CD14-positive monocyte (primary cell): ENCODE measurements around the gene ELOVL1. TPM values are rescaled to one million over a fixed set of nuclear protein-coding genes. Genes with fewer than 3 reads are reported as not detected.

ENCODE experiments used
- DNase-seq, 3 donors: peaks; one replicate each; pipeline ENCODE4 v3.0.0-alpha.2; 2011 to 2022
- H2AFZ ChIP-seq: 2 replicates; pipeline ENCODE4 v1.6.0; 2012; ENCODE audit warnings: mild to moderate bottlenecking, low read depth, low read length, inconsistent platforms; ENCODE audit not compliant: insufficient read depth, poor library complexity, severe bottlenecking
- H3K27ac ChIP-seq, 2 donors: 1 replicate in 1 of 2; 2 replicates in 1 of 2; pipeline ENCODE4 v1.5.1; 2012 to 2013; ENCODE audit warnings: low read length in 2 of 2, control low read depth in 1 of 2, inconsistent platforms in 1 of 2, low read depth in 1 of 2, mild to moderate bottlenecking in 1 of 2
- H3K27me3 ChIP-seq, 2 donors: one replicate each; pipeline versions ENCODE4 v1.6.0 to v1.6.1; 2011 to 2013; ENCODE audit warnings: low read length in 2 of 2; ENCODE audit not compliant: control insufficient read depth in 2 of 2, insufficient read depth in 2 of 2
- H3K36me3 ChIP-seq, 2 donors: replicated peaks in 1 of 2; 1 replicate in 1 of 2; 2 replicates in 1 of 2; pipeline versions ENCODE4 v1.5.1 to v1.6.1; 2012 to 2013; ENCODE audit warnings: low read length in 2 of 2, control low read depth in 1 of 2, inconsistent platforms in 1 of 2, mild to moderate bottlenecking in 1 of 2; ENCODE audit not compliant: insufficient read depth in 2 of 2, control insufficient read depth in 1 of 2
- H3K4me1 ChIP-seq, 2 donors: 1 replicate in 1 of 2; 2 replicates in 1 of 2; pipeline versions ENCODE4 v1.5.1 to v1.6.1; 2012 to 2013; ENCODE audit warnings: low read length in 2 of 2, control low read depth in 1 of 2, inconsistent platforms in 1 of 2, mild to moderate bottlenecking in 1 of 2, moderate library complexity in 1 of 2; ENCODE audit not compliant: insufficient read depth in 2 of 2, control insufficient read depth in 1 of 2
- H3K4me2 ChIP-seq: replicated peaks from 2 replicates; pipeline ENCODE3; 2012; ENCODE audit warnings: low read length, moderate library complexity, mild to moderate bottlenecking; ENCODE audit not compliant: poor library complexity, severe bottlenecking; ENCODE audit errors: extremely low read depth
- H3K4me3 ChIP-seq, 3 experiments: fragments of 200-600 bp in 1 of 3; sonication (generic) in 1 of 3; replicated peaks in 1 of 3; 1 replicate in 2 of 3; 2 replicates in 1 of 3; pipeline ENCODE4 v1.5.1; 2011 to 2013; ENCODE audit warnings: low read length in 3 of 3, mild to moderate bottlenecking in 3 of 3, control low read depth in 2 of 3, low read depth in 2 of 3, inconsistent platforms in 1 of 3, moderate library complexity in 1 of 3
- H3K79me2 ChIP-seq: 2 replicates; pipeline ENCODE4 v1.6.0; 2012; ENCODE audit warnings: mild to moderate bottlenecking, control low read depth, inconsistent platforms, low read length, moderate library complexity; ENCODE audit not compliant: insufficient read depth
- H3K9ac ChIP-seq: 2 replicates; pipeline ENCODE4 v1.6.0; 2017; ENCODE audit warnings: low read length, mild to moderate bottlenecking; ENCODE audit not compliant: insufficient read depth, poor library complexity, severe bottlenecking
- H3K9me3 ChIP-seq, 2 donors: replicated peaks in 1 of 2; 1 replicate in 1 of 2; 2 replicates in 1 of 2; pipeline versions ENCODE4 v1.5.1 to v1.6.1; 2012 to 2013; ENCODE audit warnings: low read length in 2 of 2, control low read depth in 1 of 2; ENCODE audit not compliant: control insufficient read depth in 1 of 2, insufficient read depth in 1 of 2
- H4K20me1 ChIP-seq: 2 replicates; pipeline ENCODE4 v1.6.0; 2012; ENCODE audit warnings: mild to moderate bottlenecking, low read length, control low read depth, moderate library complexity; ENCODE audit not compliant: insufficient read depth
- H3K27ac Mint-ChIP-seq, 7 donors: one replicate each; pipeline ENCODE4 v1.8.0; 2020; ENCODE audit warnings: mild to moderate bottlenecking in 7 of 7, mixed read lengths in 7 of 7, moderate library complexity in 6 of 7, inconsistent platforms in 2 of 7
- H3K27me3 Mint-ChIP-seq, 3 donors: one replicate each; pipeline ENCODE4 v1.8.0; 2021 to 2022; ENCODE audit warnings: low read depth in 3 of 3, mild to moderate bottlenecking in 3 of 3, mixed read lengths in 3 of 3, moderate library complexity in 3 of 3, inconsistent platforms in 1 of 3
- H3K36me3 Mint-ChIP-seq, 2 donors: one replicate each; pipeline ENCODE4 v1.8.0; 2020; ENCODE audit warnings: mixed read lengths in 2 of 2, inconsistent platforms in 1 of 2, mild to moderate bottlenecking in 1 of 2
- H3K4me1 Mint-ChIP-seq: one replicate; pipeline ENCODE4 v1.8.0; 2020; ENCODE audit warnings: mild to moderate bottlenecking, mixed read lengths
- H3K4me3 Mint-ChIP-seq, 2 donors: one replicate each; pipeline ENCODE4 v1.8.0; 2020; ENCODE audit warnings: mild to moderate bottlenecking in 2 of 2, mixed read lengths in 2 of 2, moderate library complexity in 1 of 2
- H3K9me3 Mint-ChIP-seq, 7 donors: one replicate each; pipeline ENCODE4 v1.8.0; 2020 to 2022; ENCODE audit warnings: mixed read lengths in 7 of 7, mild to moderate bottlenecking in 6 of 7, moderate library complexity in 6 of 7, inconsistent platforms in 2 of 7
- CTCF ChIP-seq: fragments of 200-600 bp; IDR thresholded peaks from one replicate; pipeline ENCODE4 v1.8.0; 2022; ENCODE audit warnings: antibody characterized with exemption, mild to moderate bottlenecking
- WGBS: methylation state at CpG from one replicate; pipeline ENCODE4 v1.1.5; 2013; ENCODE audit warnings: missing lambda C conversion rate; ENCODE audit not compliant: insufficient coverage; 5-methylcytosine and 5-hydroxymethylcytosine counted together
- intact Hi-C, 2 donors: fragments of 100-400 bp; cut with micrococcal nuclease; formaldehyde crosslinking; loops; one replicate each; pipeline versions ENCODE4 v1.15.0 to v1.15.1; 2023
- polyA plus RNA-seq, 3 donors: library from polyadenylated mRNA; depleted of rRNA in 1 of 3; unstranded in 2 of 3; stranded (reverse) in 1 of 3; fragments of 300-500 nt in 2 of 3; fragments of >200 nt in 1 of 3; fragmentation: Illumina TruSeq in 2 of 3; gene quantifications; 1 replicate in 2 of 3; 2 replicates in 1 of 3; pipeline ENCODE4 v1.2.3, GENCODE V29; 2012 to 2021

Gene ELOVL1
- polyA plus RNA-seq, 3 donors: 135 to 151 (median 148) TPM

GRCh38 chr1:43352881-43353280, 14.9 kb downstream of the ELOVL1 start:
- WGBS: 8% methylated on average over 1 of the region's 3 CpGs
- H4K20me1 ChIP-seq: no peaks in the 10 kb centered on the region
- intact Hi-C loops: loop anchor here in 1 of 2 donors (5.0 kb wide), 1 partner anchor 34 kb away; the partner anchor contains the start of genes MED8 and SZT2
- H3K9me3 ChIP-seq: no peaks in the 10 kb centered on the region
- no peaks in the 10 kb centered on the region for H3K27me3 ChIP-seq
- no peaks in the 10 kb centered on the region for H3K79me2 ChIP-seq
- Mint-ChIP-seq H3K9me3 (no peaks in the 10 kb centered on the region), H3K4me1 (peaks cover 21% of the 10 kb centered on the region), H3K4me3 (no peak overlapping the region), H3K36me3 (peaks cover 4 to 7% of the 10 kb centered on the region in 2 donors), H3K27me3 (peaks cover 0 to 5% (median 2%) of the 10 kb centered on the region in 3 donors), H3K27ac (peak overlapping the region in 3 of 7 donors; percentile 2 to 49 (median 35))
- H3K9ac ChIP-seq: no peak overlapping the region
- H3K4me2 ChIP-seq: no peak overlapping the region
- no peak for DNase-seq
- H3K4me1 ChIP-seq: peaks cover 4 to 6% of the 10 kb centered on the region in 2 donors
- H2AFZ ChIP-seq: no peak overlapping the region
- no peaks in the 10 kb centered on the region for H3K36me3 ChIP-seq
- H3K27ac ChIP-seq: no peak overlapping the region
- TF ChIP-seq CTCF: no peak
- H3K4me3 ChIP-seq: no peak overlapping the region

GRCh38 chr1:43352351-43352705, 15.5 kb downstream of the ELOVL1 start:
- no peaks in the 10 kb centered on the region for H4K20me1 ChIP-seq
- no peaks in the 10 kb centered on the region for H3K79me2 ChIP-seq
- H3K4me3 ChIP-seq: no peak overlapping the region
- Mint-ChIP-seq H3K4me1 (peaks cover 16% of the 10 kb centered on the region), H3K27ac (peak overlapping the region in 2 of 7 donors; percentile 38 to 49), H3K27me3 (peaks cover 0 to 5% (median 2%) of the 10 kb centered on the region in 3 donors), H3K4me3 (no peak overlapping the region), H3K36me3 (peaks cover 4 to 7% of the 10 kb centered on the region in 2 donors), H3K9me3 (no peaks in the 10 kb centered on the region)
- intact Hi-C loops: loop anchor here in 1 of 2 donors (5.0 kb wide), 1 partner anchor 35 kb away; the partner anchor contains the start of genes MED8 and SZT2
- no peak overlapping the region for H3K9ac ChIP-seq
- H2AFZ ChIP-seq: no peak overlapping the region
- H3K27ac ChIP-seq: no peak overlapping the region
- TF ChIP-seq CTCF: no peak
- no peaks in the 10 kb centered on the region for H3K9me3 ChIP-seq
- no peak for DNase-seq
- peaks cover 0 to under 1% of the 10 kb centered on the region in 2 donors for H3K4me1 ChIP-seq
- no peaks in the 10 kb centered on the region for H3K27me3 ChIP-seq
- no peak overlapping the region for H3K4me2 ChIP-seq
- H3K36me3 ChIP-seq: no peaks in the 10 kb centered on the region
- WGBS: 92% methylated on average over 1 of the region's 2 CpGs
